Aorta (tissue), 5 donors: Measurements from ENCODE around the gene SELENOI. TPM values are rescaled to one million over a fixed set of nuclear protein-coding genes. Genes with fewer than 3 reads are reported as not detected.
"Not testable (repeated sequence)": the region's sequence is repeated elsewhere in the genome, so short reads cannot be mapped to it uniquely, and the experiment has no call there.

Experiments
- ATAC-seq: fragments of 200-7000 bp; cut with Tn5 transposase; one replicate; pipeline ENCODE4 v1.9.1; 2022; ENCODE audit warnings: moderate library complexity; ENCODE audit not compliant: low FRiP score
- DNase-seq, 2 donors: peaks; one replicate each; pipeline ENCODE4 v3.0.0-alpha.2; 2020
- H3K27ac ChIP-seq, 2 donors: one replicate each; pipeline ENCODE4 v1.5.1; 2013; ENCODE audit warnings: low read length in 2 of 2, mild to moderate bottlenecking in 2 of 2, moderate library complexity in 2 of 2, control low read depth in 1 of 2, inconsistent platforms in 1 of 2, low read depth in 1 of 2
- H3K27me3 ChIP-seq, 2 donors: one replicate each; pipeline ENCODE4 v1.6.1; 2013; ENCODE audit warnings: control low read depth in 1 of 2, low read length in 1 of 2, mild to moderate bottlenecking in 1 of 2, moderate library complexity in 1 of 2; ENCODE audit not compliant: insufficient read depth in 2 of 2, control insufficient read depth in 1 of 2
- H3K36me3 ChIP-seq, 2 donors: one replicate each; pipeline ENCODE4 v1.6.1; 2013; ENCODE audit warnings: control low read depth in 1 of 2, low read length in 1 of 2, mild to moderate bottlenecking in 1 of 2; ENCODE audit not compliant: insufficient read depth in 2 of 2, control insufficient read depth in 1 of 2
- H3K4me1 ChIP-seq, 2 donors: one replicate each; pipeline ENCODE4 v1.6.1; 2013; ENCODE audit warnings: low read length in 2 of 2, control low read depth in 1 of 2, mild to moderate bottlenecking in 1 of 2, moderate library complexity in 1 of 2; ENCODE audit not compliant: insufficient read depth in 2 of 2, control insufficient read depth in 1 of 2
- H3K4me3 ChIP-seq, 2 donors: one replicate each; pipeline ENCODE4 v1.5.1; 2013; ENCODE audit warnings: low read length in 2 of 2, control low read depth in 1 of 2, mild to moderate bottlenecking in 1 of 2
- H3K9me3 ChIP-seq: one replicate; pipeline ENCODE4 v1.6.1; 2013; ENCODE audit warnings: mild to moderate bottlenecking, low read length; ENCODE audit not compliant: control insufficient read depth
- WGBS, 2 donors: extraction: QIAGEN DNeasy Blood & Tissue Kit; methylation state at CpG; one replicate each; pipeline ENCODE4 v1.1.7; 2013; 5-methylcytosine and 5-hydroxymethylcytosine counted together
- intact Hi-C, 2 donors: fragments of 100-400 bp; cut with DNase I; formaldehyde crosslinking; loops; one replicate each; pipeline versions ENCODE4 v1.14.2 to v1.15.0; 2022
- polyA plus RNA-seq, 2 donors: library from polyadenylated mRNA; stranded (reverse); fragments of 200-250 nt; gene quantifications; one replicate each; pipeline ENCODE4 v1.2.3, GENCODE V29; 2013
- total RNA-seq, 2 donors: library from RNA; stranded (reverse); fragmentation: NEBNext Ultra II Directional; extraction: Animal tissue kit (Norgen Biotek cat#: 25700); gene quantifications; one replicate each; pipeline ENCODE4 v1.2.1, GENCODE V29; 2021
- donor health status: healthy with polysubstance abuse.
- donor health status: Bipolar disorder and iron deficiency.
- donor health status: DM: no; HTN: no; CAD: no.
- donor health status: DM: no; HTN: no; CAD: no.
- donor health status: DM: yes; HTN: yes; CAD: no.

Gene SELENOI
- total and polyA plus RNA-seq, 4 donors = 1.4 to 15.8 (median 7.5) TPM

- Histone ChIP-seq H3K27ac (no peak overlapping the region), H3K9me3 (no peaks in the 10 kb centered on the region), H3K36me3 (no peaks in the 10 kb centered on the region), H3K4me3 (no peak overlapping the region), H3K27me3 (no peaks in the 10 kb centered on the region), H3K4me1 (no peaks in the 10 kb centered on the region)
- no peak for ATAC-seq
- WGBS, 2 donors = 78 to 80% methylated on average over 2 of the region's 2 CpGs
- intact Hi-C loops = no loop called here
- DNase-seq = no peak
These were observed 10.8 kb downstream of the SELENOI start for GRCh38 chr2:26356771-26357170.

DNA sequence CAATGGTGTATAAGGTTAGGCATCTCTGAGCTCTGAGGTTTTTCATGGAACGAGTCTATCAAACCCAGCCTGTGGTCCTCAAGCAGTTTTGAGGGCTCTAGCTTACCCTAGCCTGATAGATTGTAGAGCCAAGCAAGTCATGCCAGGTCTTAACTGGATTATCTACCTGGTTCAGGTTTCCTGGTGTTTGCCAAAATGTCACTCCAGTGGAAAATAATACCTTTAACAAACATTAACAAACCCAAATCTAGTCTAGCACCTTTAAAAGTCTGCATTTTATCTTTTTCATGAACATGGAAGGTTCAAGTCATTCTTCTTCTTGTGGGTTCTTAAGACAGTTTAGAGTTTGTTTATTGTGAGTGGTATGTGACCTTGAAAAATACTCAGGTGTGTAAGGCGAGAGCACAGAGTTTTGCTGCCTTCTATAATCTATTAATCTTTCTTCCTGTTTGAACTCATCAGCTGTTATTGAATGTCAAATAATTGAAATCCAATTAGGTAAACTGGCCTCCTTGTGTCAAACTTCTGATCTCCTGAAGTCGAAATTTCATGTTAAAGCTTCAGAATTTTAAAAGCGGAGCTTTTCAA, 14.0 kb downstream of the SELENOI start:
- Histone ChIP-seq H3K4me1 (no peaks in the 10 kb centered on the region), H3K4me3 (no peak overlapping the region), H3K27ac (no peak overlapping the region), H3K36me3 (no peaks in the 10 kb centered on the region), H3K9me3 (no peaks in the 10 kb centered on the region), H3K27me3 (no peaks in the 10 kb centered on the region)
- 96% methylated on average over 4 of the region's 4 CpGs for WGBS, 2 donors
- ATAC-seq = no peak
- intact Hi-C loops = no loop called here
- no peak for DNase-seq

- Histone ChIP-seq H3K4me3 (no peak overlapping the region), H3K9me3 (no peaks in the 10 kb centered on the region), H3K4me1 (peaks cover 0 to 2% of the 10 kb centered on the region in 2 donors), H3K27me3 (no peaks in the 10 kb centered on the region), H3K36me3 (no peaks in the 10 kb centered on the region), H3K27ac (no peak overlapping the region)
- intact Hi-C loops = no loop called here
- 78 to 80% methylated on average over 4 of the region's 4 CpGs for WGBS, 2 donors
- ATAC-seq (no peak), DNase-seq (no peak)
These were observed 17.4 kb downstream of the SELENOI start for GRCh38 chr2:26363323-26363722.

GRCh38 chr2:26363958-26364357, 18.0 kb downstream of the SELENOI start:
- ATAC-seq = no peak
- 80 to 98% methylated on average over 3 of the region's 3 CpGs for WGBS, 2 donors
- intact Hi-C loops = no loop called here

GRCh38 chr2:26364669-26365068, 18.7 kb downstream of the SELENOI start:
- Histone ChIP-seq H3K4me3 (no peak overlapping the region), H3K27me3 (no peaks in the 10 kb centered on the region), H3K4me1 (peaks cover 0 to 2% of the 10 kb centered on the region in 2 donors), H3K9me3 (no peaks in the 10 kb centered on the region), H3K27ac (no peak overlapping the region), H3K36me3 (no peaks in the 10 kb centered on the region)
- DNase-seq (no peak), ATAC-seq (no peak)
- intact Hi-C loops = no loop called here
- 94 to 96% methylated on average over 4 of the region's 4 CpGs for WGBS, 2 donors

More at GRCh38 chr2:26363958-26364357, 18.0 kb downstream of the SELENOI start:
- peaks cover 0 to 2% of the 10 kb centered on the region in 2 donors for H3K4me1 ChIP-seq
- no peaks in the 10 kb centered on the region for H3K27me3 ChIP-seq
- H3K27ac ChIP-seq = no peak overlapping the region
- H3K4me3 ChIP-seq = no peak overlapping the region
- DNase-seq = no peak
- H3K36me3 ChIP-seq = no peaks in the 10 kb centered on the region
- H3K9me3 ChIP-seq = no peaks in the 10 kb centered on the region

- DNase-seq (no peak), ATAC-seq (no peak)
- H3K27me3 ChIP-seq = no peaks in the 10 kb centered on the region
- no peak overlapping the region for H3K27ac ChIP-seq
- H3K36me3 ChIP-seq = no peaks in the 10 kb centered on the region
- 90% methylated on average over 5 of the region's 5 CpGs for WGBS, 2 donors
- intact Hi-C loops = no loop called here
- no peaks in the 10 kb centered on the region for H3K9me3 ChIP-seq
- no peak overlapping the region for H3K4me3 ChIP-seq
- H3K4me1 ChIP-seq = peaks cover 0 to 2% of the 10 kb centered on the region in 2 donors
These were observed 21.0 kb downstream of the SELENOI start for GRCh38 chr2:26366957-26367356.

DNA sequence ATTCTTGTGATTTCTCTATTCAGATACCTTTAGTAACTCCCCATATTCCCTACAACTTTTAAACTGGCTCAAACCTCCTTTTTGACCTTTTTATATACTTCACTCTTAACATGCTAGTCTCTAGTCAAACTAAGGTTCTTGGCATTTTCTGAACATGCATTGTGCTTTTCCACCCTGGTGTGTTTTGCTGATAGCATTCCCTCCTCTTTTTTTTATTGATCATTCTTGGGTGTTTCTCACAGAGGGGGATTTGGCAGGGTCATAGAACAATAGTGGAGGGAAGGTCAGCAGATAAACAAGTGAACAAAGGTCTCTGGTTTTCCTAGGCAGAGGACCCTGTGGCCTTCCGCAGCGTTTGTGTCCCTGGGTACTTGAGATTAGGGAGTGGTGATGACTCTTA, 23.7 kb downstream of the SELENOI start:
- H3K4me3 ChIP-seq, H3K4me1 ChIP-seq, H3K9me3 ChIP-seq, H3K27me3 ChIP-seq, DNase-seq, ATAC-seq, H3K36me3 ChIP-seq, H3K27ac ChIP-seq, intact Hi-C loops: not testable (repeated sequence)
- WGBS, 2 donors = 66% methylated on average over 2 of the region's 2 CpGs; no CpG with 5 or more reads in 1 of the 2 donors

GRCh38 chr2:26370909-26371308, 25.0 kb downstream of the SELENOI start:
- H3K36me3 ChIP-seq, H3K4me1 ChIP-seq, ATAC-seq, DNase-seq, H3K9me3 ChIP-seq, H3K27ac ChIP-seq, intact Hi-C loops, H3K27me3 ChIP-seq, H3K4me3 ChIP-seq: not testable (repeated sequence)
- 79 to 96% methylated on average over 4 to 19 of the region's 31 CpGs for WGBS, 2 donors

GRCh38 chr2:26376799-26377198, 30.9 kb downstream of the SELENOI start:
- H3K4me1 ChIP-seq = no peaks in the 10 kb centered on the region
- WGBS, 2 donors = 97 to 98% methylated on average over 1 of the region's 1 CpG
- H3K4me3 ChIP-seq = no peak overlapping the region
- intact Hi-C loops = no loop called here
- no peak for ATAC-seq
- DNase-seq = no peak
- H3K36me3 ChIP-seq = peaks cover 0 to 5% of the 10 kb centered on the region in 2 donors
- H3K27me3 ChIP-seq = no peaks in the 10 kb centered on the region
- no peak overlapping the region for H3K27ac ChIP-seq
- no peaks in the 10 kb centered on the region for H3K9me3 ChIP-seq
